NCI-H510A treated with DMSO at 0.1 percent for 48 hours (cell line): ENCODE data around the gene BTC.
"Not testable (repeated sequence)": the region's sequence is repeated elsewhere in the genome, so short reads cannot be mapped to it uniquely, and the experiment has no call there.

ENCODE experiments used
- DNase-seq: peaks from one replicate; lab custom pipeline; 2025; lab: John Stamatoyannopoulos, UW

The BTC gene

GRCh38 chr4:74757136-74757535, 37.2 kb downstream of the BTC start:
- no peak for DNase-seq

- no peak for DNase-seq
Observed at GRCh38 chr4:74755486-74755885, 38.8 kb downstream of the BTC start.

GRCh38 chr4:74754218-74754617, 40.1 kb downstream of the BTC start:
- no peak for DNase-seq

GRCh38 chr4:74752798-74753197, 41.5 kb downstream of the BTC start:
- no peak for DNase-seq

- no peak for DNase-seq
Observed at GRCh38 chr4:74751856-74752255, 42.5 kb downstream of the BTC start.

GRCh38 chr4:74751247-74751646, 43.1 kb downstream of the BTC start:
- DNase-seq, result no peak

- DNase-seq, result no peak
Observed at GRCh38 chr4:74742185-74742584, 52.1 kb downstream of the BTC start.

GRCh38 chr4:74738464-74739143, 55.7 kb downstream of the BTC start:
- DNase-seq, result no peak

- DNase-seq, result no peak
Observed at GRCh38 chr4:74734995-74735394, 59.3 kb downstream of the BTC start.

GRCh38 chr4:74733756-74734155, 60.6 kb downstream of the BTC start:
- no peak for DNase-seq

- DNase-seq, result no peak
Observed at GRCh38 chr4:74724979-74725378, 69.3 kb downstream of the BTC start.

GRCh38 chr4:74716436-74716765, 77.9 kb downstream of the BTC start:
- DNase-seq, result no peak

GRCh38 chr4:74715706-74716435, 78.5 kb downstream of the BTC start:
- DNase-seq, result no peak

- DNase-seq, result no peak
Observed at GRCh38 chr4:74714611-74715130, 79.7 kb downstream of the BTC start.

- not testable (repeated sequence) for DNase-seq
Observed at GRCh38 chr4:74708135-74708534, 86.2 kb downstream of the BTC start.
